Measurements from ENCODE around the gene SUPT3H.
A peak's percentile ranks its signal among the peaks of the same experiment; 100 is the strongest.
"Not testable (repeated sequence)": the region's sequence is repeated elsewhere in the genome, so short reads cannot be mapped to it uniquely, and the experiment has no call there.

SUPT3H gene

GRCh38 chr6:45174045-45174444, 203.7 kb downstream of the SUPT3H start:
- no peak for DNase-seq (ENCODE audit: low read depth)

DNA sequence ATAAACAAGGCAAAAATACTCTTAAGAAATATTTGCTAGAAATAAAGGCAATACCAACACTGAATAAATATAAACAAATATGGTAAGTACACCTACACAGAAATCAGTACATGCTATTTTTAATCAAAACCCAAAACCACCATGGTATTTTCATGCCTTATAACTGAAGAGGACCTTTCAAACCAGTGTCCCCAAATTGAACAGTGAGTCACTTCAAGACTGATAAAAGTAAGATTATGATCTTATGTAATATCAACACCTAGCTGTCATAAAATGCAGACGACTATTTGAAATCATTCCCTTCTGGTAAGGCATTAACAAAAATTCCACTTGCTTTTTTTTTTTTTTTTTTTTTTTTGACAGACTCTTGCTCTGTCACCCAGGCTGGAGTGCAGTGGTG, 206.4 kb downstream of the SUPT3H start:
- DNase-seq (ENCODE audit: low read depth) = no peak

- no peak for DNase-seq (ENCODE audit: low read depth)
Measured at GRCh38 chr6:45170309-45170708, 207.4 kb downstream of the SUPT3H start.

- no peak for DNase-seq (ENCODE audit: low read depth)
Measured at GRCh38 chr6:45169815-45170214, 207.9 kb downstream of the SUPT3H start.

DNA sequence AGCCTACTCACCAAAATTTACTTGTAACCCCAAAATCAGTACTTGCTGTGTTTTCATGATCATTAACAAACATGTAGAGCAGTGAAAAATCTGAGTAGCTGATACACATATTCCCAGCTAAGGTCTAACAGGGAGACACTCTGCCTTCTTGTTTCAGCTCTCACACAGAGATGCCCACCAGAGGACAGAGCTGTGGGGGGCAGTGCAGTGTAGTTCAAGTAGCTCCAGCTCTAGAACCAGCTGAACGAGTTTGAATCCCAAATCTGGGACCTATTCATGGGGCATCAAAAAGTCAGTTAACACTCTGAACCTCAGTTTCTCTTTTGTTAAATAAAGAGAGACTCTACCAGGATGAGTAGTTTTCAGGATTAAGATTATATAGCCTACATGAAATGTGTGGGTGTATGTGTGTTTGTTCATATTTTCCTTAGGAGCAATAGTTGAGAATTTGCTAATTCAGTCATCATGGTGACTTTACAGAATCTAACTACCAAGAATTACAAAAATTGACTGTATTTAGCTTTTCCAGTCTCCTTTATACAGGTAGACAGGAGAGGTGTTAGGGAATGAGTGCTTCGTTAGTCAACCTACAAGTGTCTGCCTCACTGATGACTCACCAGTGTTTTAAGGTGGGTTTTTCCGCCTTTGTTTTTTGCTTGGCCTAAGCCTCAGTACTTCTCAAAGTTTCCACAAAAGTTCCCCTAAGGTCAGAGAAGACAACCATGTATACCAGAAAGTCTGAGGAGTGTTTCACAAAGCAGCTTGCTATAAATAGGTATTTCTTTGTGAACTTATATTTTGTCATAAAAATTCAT, 213.6 kb downstream of the SUPT3H start:
- no peak for DNase-seq (ENCODE audit: low read depth)

GRCh38 chr6:45160305-45160704, 217.4 kb downstream of the SUPT3H start:
- DNase-seq (ENCODE audit: low read depth) = no peak

DNA sequence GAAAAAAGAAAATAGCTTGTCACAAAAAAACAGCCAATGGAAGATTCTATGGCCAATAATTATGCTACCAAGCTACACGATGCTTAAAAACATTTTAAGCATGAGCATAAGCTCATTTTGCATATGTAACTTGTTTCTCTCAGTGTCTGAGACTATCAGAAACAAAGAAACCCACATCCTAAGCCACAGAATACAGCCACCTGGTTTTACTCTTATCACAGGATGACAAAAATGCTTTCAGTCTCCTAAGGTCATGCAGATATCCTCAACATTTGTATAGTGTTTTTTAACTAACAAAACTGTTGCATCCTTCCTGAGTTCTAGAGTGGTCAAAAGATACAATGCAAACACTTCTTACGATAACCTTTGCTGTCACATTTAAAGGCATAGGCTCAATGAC, 221.7 kb downstream of the SUPT3H start:
- DNase-seq (ENCODE audit: low read depth) = no peak

- DNase-seq (ENCODE audit: low read depth) = no peak
Measured at GRCh38 chr6:45155341-45155894, 222.3 kb downstream of the SUPT3H start.

DNA sequence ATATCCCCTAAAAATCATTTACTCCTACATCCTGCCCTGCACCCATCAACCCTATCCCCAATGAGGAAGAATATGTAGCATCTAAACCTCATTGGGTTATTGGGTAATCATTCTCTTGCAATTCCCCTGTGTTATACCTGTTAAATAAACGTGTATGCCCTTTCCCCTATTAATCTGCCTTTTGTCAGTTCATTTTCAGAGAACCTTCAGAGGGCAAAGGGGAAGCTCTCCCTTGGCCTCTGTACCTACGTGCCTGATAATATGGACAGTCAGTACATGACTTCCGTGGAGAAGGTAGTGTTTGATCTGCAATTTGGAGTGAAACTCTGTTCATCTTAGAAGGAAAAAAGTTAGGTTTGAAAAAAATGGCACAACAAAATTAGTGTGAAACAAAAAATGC, 223.1 kb downstream of the SUPT3H start:
- DNase-seq (ENCODE audit: low read depth) = no peak

DNA sequence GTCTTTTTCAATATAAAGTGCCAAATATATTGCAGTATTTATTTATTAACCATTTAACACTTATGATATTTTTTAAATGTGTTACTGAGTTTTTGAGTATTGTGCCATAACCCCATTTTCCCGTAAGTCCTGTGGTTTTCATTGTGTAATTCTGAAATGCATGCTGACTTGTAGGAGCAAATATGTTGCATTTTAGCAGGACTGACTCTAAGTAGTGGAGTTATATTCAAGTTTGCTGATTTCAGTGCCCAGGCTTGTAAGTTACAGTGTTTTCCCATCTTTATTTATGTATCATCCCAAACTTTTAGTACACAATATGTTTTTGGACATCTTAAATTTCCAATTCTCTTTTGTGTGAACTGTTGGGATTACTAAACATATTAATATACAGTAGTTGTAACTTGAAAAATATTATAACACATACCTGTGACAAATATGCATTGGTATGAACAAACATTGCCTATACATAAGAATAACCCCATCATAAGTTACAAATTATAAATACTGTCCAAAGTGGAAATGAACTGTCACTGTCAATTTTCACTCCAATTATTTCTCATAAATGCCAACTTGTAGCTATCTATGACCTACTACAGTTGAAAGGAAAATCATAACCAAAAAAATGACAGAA, 228.9 kb downstream of the SUPT3H start:
- DNase-seq (ENCODE audit: low read depth) = peak; percentile 45

- no peak for DNase-seq (ENCODE audit: low read depth)
Measured at GRCh38 chr6:45148278-45148677, 229.5 kb downstream of the SUPT3H start.

DNA sequence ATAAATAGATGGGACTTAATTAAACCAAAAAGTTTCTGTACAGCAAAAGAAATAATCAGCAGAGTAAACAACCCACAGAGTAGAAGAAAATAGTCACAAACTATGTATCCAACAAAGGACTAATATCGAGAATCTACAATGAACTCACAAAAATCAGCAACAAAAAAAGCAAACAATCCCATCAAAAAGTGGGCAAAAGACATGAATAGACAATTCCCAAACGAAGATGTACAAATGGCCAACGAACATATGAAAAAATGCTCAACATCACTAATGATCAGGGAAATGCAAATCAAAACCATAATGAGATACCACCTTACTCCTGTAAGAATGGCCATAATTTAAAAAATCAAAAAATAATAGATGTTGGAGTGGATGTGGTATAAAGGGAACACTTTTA, 232.1 kb downstream of the SUPT3H start:
- not testable (repeated sequence) for DNase-seq (ENCODE audit: low read depth)

DNA sequence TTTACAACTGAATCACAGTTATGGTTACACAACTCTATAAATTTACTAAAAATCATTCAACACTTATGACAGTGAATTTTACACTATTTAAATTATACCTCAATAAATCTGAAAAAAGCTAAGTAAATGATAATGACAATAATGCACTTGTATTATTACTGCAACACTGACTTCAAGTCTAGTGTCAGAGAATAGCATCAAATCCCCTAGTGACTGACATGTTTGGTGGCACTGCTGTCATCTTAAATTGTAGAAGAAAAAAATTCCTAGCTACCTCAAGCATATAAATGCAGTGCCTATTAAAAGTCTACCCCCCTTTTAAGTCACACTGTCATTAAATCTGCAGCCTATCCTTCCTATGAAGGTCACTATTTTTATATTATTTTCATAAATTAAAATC, 239.0 kb downstream of the SUPT3H start:
- DNase-seq (ENCODE audit: low read depth) = no peak

DNA sequence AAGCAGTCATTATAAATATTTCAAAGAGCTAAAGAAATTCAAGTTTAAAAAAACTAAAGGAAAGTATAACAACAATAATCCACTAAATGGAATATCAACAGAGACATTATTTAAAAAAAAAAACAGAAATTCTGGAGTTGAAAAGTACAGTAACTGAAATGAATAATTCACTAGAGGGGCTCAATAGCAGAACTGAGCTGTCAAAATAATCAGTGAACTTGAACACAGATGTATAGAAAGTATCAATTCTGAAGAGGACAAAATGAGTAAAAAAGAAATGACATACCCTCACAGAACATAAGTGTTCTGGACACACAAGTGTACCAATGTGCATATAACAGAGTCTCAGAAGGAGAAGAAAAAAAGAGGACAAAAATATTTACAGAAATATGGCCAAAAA, 241.2 kb downstream of the SUPT3H start:
- no peak for DNase-seq (ENCODE audit: low read depth)

DNA sequence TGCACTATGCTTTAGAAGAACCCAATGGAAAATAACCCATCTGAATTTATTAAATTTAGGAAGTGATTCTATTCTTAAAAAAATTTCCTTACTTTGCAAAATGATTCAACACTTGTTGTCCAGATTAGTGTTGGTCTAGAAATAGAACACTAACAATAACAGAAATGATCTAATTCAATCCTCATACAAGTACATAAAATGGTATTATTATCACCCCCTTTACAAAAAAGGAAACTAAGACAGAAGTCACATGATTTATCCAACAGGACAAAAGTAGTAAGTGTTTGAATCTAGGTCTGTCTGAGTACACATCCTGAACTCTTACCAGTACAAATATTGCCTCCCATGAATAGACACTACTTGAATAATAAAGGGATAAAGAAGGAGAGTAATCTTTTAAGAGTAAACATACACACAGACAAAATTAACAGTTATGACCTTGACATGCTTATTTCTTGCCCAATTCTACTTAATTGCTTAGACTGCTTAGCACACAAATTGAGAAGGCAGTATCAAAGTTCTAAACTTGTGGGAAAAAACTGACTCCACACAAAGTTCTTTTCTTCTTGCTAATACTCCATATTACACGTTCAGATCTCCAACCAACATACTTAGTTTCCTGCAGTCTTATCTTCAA, 245.0 kb downstream of the SUPT3H start:
- DNase-seq (ENCODE audit: low read depth) = no peak

GRCh38 chr6:45132059-45132458, 245.7 kb downstream of the SUPT3H start:
- no peak for DNase-seq (ENCODE audit: low read depth)

- no peak for DNase-seq (ENCODE audit: low read depth)
Measured at GRCh38 chr6:45129051-45129450, 248.7 kb downstream of the SUPT3H start.

- DNase-seq (ENCODE audit: low read depth) = no peak
Measured at GRCh38 chr6:45127185-45127584, 250.5 kb downstream of the SUPT3H start.

DNA sequence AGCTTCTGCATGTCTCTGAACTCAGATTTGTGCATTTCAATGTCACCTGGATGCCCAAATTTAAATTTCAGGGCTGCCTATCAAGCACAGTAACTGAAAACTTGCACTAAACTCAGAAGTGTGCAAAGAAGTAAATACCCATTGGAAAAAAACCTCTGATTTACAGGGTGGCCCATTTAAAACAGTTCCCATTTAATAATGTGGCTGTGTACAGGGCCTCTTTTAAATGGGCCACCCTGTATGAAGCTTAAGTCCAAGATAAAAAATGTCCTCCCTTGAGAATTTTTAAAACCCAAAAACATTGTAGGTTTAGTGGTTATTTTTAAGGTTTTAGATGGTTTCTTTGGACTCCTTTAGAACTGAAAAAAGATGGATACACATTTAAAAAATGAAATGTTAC, 251.7 kb downstream of the SUPT3H start:
- DNase-seq (ENCODE audit: low read depth) = no peak

GRCh38 chr6:45123023-45123422, 254.7 kb downstream of the SUPT3H start:
- DNase-seq (ENCODE audit: low read depth) = no peak

GRCh38 chr6:45118754-45119153, 259.0 kb downstream of the SUPT3H start:
- no peak for DNase-seq (ENCODE audit: low read depth)

DNA sequence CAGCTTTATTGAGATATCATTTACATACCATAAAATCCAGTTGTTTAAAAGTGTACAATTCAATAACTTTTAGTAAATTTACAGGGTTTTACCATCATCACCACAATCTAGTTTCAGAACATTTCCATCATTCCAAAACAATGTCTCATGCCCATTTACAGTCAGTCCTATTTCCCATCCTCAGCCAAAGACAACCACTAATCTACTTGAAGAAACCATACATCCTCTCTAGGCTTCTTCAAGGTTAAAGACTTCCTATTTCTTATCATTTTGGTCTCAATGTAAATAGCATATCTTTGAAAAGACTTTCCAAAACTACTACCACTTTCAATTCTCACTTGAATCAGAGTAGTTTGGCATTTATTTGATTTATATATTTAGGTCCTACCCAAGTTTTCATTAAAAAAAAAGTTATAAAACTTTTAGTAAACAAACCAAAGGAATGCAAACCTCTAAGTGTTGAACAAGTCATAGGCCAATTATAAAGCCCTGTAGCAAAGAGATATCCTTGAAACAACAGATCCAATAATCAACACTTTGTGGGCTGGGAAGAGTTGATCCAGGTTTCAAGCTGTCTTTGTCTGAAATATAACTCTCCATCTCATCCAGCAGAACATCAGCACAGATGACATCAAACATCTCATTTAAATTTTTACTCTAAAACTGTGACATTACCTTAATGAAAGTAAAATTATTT, 260.9 kb downstream of the SUPT3H start:
- DNase-seq (ENCODE audit: low read depth) = peak; percentile 83
